ENCODE measurements around the gene OLA1. TPM values are rescaled to one million over a fixed set of nuclear protein-coding genes. Genes with fewer than 3 reads are reported as not detected.

OLA1 gene
- total RNA-seq, 1 experiment from 2014 or later: 109 TPM

GRCh38 chr2:174066871-174067270, 181.5 kb downstream of the OLA1 start (continued):
- TF ChIP-seq TEAD4 (CRISPR knock-in tag; IDR thresholded peaks at IDR 0.05) (no peak), MYBL2 (CRISPR knock-in tag; IDR thresholded peaks at IDR 0.05) (no peak)

DNA sequence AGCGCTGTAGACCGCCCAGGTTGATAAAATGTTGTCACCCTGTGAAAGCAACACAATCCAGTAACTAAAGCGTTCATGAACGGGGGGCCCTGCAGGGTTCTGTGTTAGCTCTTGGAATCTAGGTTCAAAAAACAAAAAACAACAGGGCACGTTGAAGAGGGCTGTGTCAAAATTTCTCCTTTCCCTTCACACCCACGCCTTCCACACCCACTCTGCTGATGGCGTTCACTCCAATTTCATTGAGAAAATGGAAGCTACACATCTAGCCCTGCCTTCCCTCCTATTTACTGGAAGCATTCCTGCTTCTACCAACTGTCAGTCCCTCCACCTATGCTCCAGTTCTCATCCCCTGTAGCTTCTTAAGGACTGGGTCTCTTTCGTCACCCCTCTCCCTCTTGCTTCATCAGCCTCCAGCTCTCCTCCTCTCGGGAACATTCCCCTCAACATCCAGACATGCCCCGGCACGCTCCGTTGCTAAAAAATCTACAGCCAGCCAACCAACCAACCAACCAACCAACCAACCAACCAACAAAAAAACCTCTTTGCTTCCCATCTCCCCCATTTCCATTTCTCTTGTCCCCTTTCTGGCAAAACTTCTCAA, 184.7 kb downstream of the OLA1 start:
- Mint-ChIP-seq H3K4me3 (no peak overlapping the region), H3K4me1 (peaks cover 25% of the 10 kb centered on the region), H3K27ac (peak overlapping the region; percentile 17), H3K9me3 (peaks cover 17% of the 10 kb centered on the region), H3K36me3 (peaks cover 12% of the 10 kb centered on the region), H3K27me3 (ENCODE audit: low read depth) (0 out of 2 replicates have a peak, but pooled peaks cover 3% of the 10 kb centered on the region)
- ChIA-PET POLR2A (interaction anchor here (0.6 kb wide), 1 partner anchor 97 kb away, joined by 3 read pairs; no protein-coding TSS in a partner anchor), CTCF (interaction anchor here (1.0 kb wide), 1 partner anchor 278 kb away, joined by 3 read pairs; no protein-coding TSS in a partner anchor)
- DNase-seq (ENCODE audit: low spot score) (no peak), ATAC-seq (no peak)
- TF ChIP-seq OVOL2 (CRISPR knock-in tag; IDR thresholded peaks at IDR 0.05; ENCODE audit: borderline replicate concordance): no peak
- no peak for TF ChIP-seq RELA (CRISPR knock-in tag; IDR thresholded peaks at IDR 0.05; ENCODE audit: borderline replicate concordance)
- no peak for TF ChIP-seq TEAD4 (CRISPR knock-in tag; IDR thresholded peaks at IDR 0.05)
- TF ChIP-seq, protein P1, sequence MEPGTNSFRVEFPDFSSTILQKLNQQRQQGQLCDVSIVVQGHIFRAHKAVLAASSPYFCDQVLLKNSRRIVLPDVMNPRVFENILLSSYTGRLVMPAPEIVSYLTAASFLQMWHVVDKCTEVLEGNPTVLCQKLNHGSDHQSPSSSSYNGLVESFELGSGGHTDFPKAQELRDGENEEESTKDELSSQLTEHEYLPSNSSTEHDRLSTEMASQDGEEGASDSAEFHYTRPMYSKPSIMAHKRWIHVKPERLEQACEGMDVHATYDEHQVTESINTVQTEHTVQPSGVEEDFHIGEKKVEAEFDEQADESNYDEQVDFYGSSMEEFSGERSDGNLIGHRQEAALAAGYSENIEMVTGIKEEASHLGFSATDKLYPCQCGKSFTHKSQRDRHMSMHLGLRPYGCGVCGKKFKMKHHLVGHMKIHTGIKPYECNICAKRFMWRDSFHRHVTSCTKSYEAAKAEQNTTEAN (CRISPR knock-in tag; IDR thresholded peaks at IDR 0.05): no peak
- no peak for TF ChIP-seq SMAD3 (CRISPR knock-in tag; IDR thresholded peaks at IDR 0.05; ENCODE audit: borderline replicate concordance)
- TF ChIP-seq ZBTB21 (CRISPR knock-in tag; IDR thresholded peaks at IDR 0.05; ENCODE audit: borderline replicate concordance): no peak
- TF ChIP-seq GABPB1 (CRISPR knock-in tag; IDR thresholded peaks at IDR 0.05): no peak
- TF ChIP-seq, protein P2, sequence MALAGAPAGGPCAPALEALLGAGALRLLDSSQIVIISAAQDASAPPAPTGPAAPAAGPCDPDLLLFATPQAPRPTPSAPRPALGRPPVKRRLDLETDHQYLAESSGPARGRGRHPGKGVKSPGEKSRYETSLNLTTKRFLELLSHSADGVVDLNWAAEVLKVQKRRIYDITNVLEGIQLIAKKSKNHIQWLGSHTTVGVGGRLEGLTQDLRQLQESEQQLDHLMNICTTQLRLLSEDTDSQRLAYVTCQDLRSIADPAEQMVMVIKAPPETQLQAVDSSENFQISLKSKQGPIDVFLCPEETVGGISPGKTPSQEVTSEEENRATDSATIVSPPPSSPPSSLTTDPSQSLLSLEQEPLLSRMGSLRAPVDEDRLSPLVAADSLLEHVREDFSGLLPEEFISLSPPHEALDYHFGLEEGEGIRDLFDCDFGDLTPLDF (CRISPR knock-in tag; IDR thresholded peaks at IDR 0.05): no peak
- no peak for TF ChIP-seq NR2C2 (CRISPR knock-in tag; IDR thresholded peaks at IDR 0.05)
- no peak for TF ChIP-seq ZNF396 (CRISPR knock-in tag; IDR thresholded peaks at IDR 0.05; ENCODE audit: borderline replicate concordance)
- no peak for TF ChIP-seq NFE2L1 (CRISPR knock-in tag; IDR thresholded peaks at IDR 0.05)
- no peak for TF ChIP-seq PREB (CRISPR knock-in tag; IDR thresholded peaks at IDR 0.05; ENCODE audit: borderline replicate concordance)
- TF ChIP-seq SP1 (CRISPR knock-in tag; conservative IDR thresholded peaks at IDR 0.05): no peak
- TF ChIP-seq, protein P3, sequence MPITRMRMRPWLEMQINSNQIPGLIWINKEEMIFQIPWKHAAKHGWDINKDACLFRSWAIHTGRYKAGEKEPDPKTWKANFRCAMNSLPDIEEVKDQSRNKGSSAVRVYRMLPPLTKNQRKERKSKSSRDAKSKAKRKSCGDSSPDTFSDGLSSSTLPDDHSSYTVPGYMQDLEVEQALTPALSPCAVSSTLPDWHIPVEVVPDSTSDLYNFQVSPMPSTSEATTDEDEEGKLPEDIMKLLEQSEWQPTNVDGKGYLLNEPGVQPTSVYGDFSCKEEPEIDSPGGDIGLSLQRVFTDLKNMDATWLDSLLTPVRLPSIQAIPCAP (CRISPR knock-in tag; IDR thresholded peaks at IDR 0.05): no peak
- TF ChIP-seq ZNF138 (CRISPR knock-in tag; conservative IDR thresholded peaks at IDR 0.05): no peak
- no peak for TF ChIP-seq NFATC4 (CRISPR knock-in tag; IDR thresholded peaks at IDR 0.05)
- TF ChIP-seq MYBL2 (CRISPR knock-in tag; IDR thresholded peaks at IDR 0.05): no peak

GRCh38 chr2:174062934-174063333, 185.4 kb downstream of the OLA1 start:
- H3K9me3 Mint-ChIP-seq: peaks cover 24% of the 10 kb centered on the region
- peak overlapping the region; percentile 81; the same call in 1 of the 2 replicates for H3K27ac Mint-ChIP-seq
- peaks cover 16% of the 10 kb centered on the region for H3K36me3 Mint-ChIP-seq
- 0 out of 2 replicates have a peak, but pooled peaks cover 3% of the 10 kb centered on the region for H3K27me3 Mint-ChIP-seq (ENCODE audit: low read depth)
- no peak overlapping the region for H3K4me3 Mint-ChIP-seq
- peak; percentile 24; the same call in 1 of the 2 replicates for ATAC-seq
- no peak for DNase-seq (ENCODE audit: low spot score)
- peaks cover 25% of the 10 kb centered on the region for H3K4me1 Mint-ChIP-seq
- ChIA-PET CTCF (no interaction called here), POLR2A (no interaction called here)
- TF ChIP-seq ZNF263 (CRISPR knock-in tag; IDR thresholded peaks at IDR 0.05; ENCODE audit: low read depth): no peak
- TF ChIP-seq EMX1 (CRISPR knock-in tag; IDR thresholded peaks at IDR 0.05): no peak
- no peak for TF ChIP-seq MXD4 (CRISPR knock-in tag; IDR thresholded peaks at IDR 0.05; ENCODE audit: borderline replicate concordance)
- no peak for TF ChIP-seq ZNF232 (CRISPR knock-in tag; IDR thresholded peaks at IDR 0.05)
- no peak for TF ChIP-seq NFYB (CRISPR knock-in tag; conservative IDR thresholded peaks at IDR 0.05; ENCODE audit: low read depth)
- TF ChIP-seq, protein P4, sequence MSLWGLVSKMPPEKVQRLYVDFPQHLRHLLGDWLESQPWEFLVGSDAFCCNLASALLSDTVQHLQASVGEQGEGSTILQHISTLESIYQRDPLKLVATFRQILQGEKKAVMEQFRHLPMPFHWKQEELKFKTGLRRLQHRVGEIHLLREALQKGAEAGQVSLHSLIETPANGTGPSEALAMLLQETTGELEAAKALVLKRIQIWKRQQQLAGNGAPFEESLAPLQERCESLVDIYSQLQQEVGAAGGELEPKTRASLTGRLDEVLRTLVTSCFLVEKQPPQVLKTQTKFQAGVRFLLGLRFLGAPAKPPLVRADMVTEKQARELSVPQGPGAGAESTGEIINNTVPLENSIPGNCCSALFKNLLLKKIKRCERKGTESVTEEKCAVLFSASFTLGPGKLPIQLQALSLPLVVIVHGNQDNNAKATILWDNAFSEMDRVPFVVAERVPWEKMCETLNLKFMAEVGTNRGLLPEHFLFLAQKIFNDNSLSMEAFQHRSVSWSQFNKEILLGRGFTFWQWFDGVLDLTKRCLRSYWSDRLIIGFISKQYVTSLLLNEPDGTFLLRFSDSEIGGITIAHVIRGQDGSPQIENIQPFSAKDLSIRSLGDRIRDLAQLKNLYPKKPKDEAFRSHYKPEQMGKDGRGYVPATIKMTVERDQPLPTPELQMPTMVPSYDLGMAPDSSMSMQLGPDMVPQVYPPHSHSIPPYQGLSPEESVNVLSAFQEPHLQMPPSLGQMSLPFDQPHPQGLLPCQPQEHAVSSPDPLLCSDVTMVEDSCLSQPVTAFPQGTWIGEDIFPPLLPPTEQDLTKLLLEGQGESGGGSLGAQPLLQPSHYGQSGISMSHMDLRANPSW (CRISPR knock-in tag; conservative IDR thresholded peaks at IDR 0.05; ENCODE audit: low read depth): no peak
- TF ChIP-seq, protein P5, sequence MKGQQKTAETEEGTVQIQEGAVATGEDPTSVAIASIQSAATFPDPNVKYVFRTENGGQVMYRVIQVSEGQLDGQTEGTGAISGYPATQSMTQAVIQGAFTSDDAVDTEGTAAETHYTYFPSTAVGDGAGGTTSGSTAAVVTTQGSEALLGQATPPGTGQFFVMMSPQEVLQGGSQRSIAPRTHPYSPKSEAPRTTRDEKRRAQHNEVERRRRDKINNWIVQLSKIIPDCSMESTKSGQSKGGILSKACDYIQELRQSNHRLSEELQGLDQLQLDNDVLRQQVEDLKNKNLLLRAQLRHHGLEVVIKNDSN (CRISPR knock-in tag; IDR thresholded peaks at IDR 0.05): no peak
- no peak for TF ChIP-seq GABPB1 (CRISPR knock-in tag; IDR thresholded peaks at IDR 0.05)
- TF ChIP-seq, protein P6, sequence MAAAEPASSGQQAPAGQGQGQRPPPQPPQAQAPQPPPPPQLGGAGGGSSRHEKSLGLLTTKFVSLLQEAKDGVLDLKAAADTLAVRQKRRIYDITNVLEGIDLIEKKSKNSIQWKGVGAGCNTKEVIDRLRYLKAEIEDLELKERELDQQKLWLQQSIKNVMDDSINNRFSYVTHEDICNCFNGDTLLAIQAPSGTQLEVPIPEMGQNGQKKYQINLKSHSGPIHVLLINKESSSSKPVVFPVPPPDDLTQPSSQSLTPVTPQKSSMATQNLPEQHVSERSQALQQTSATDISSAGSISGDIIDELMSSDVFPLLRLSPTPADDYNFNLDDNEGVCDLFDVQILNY (CRISPR knock-in tag; IDR thresholded peaks at IDR 0.05): no peak

All from WTC11 (cell line).